ENCODE data around the gene NSD1.
"Not testable (repeated sequence)": the region's sequence is repeated elsewhere in the genome, so short reads cannot be mapped to it uniquely, and the experiment has no call there.

Gene NSD1

GRCh38 chr5:177334155-177334551, 200.6 kb downstream of the NSD1 start:
- DNase-seq, result no peak

GRCh38 chr5:177334781-177335700, 201.5 kb downstream of the NSD1 start:
- DNase-seq, result no peak

DNA sequence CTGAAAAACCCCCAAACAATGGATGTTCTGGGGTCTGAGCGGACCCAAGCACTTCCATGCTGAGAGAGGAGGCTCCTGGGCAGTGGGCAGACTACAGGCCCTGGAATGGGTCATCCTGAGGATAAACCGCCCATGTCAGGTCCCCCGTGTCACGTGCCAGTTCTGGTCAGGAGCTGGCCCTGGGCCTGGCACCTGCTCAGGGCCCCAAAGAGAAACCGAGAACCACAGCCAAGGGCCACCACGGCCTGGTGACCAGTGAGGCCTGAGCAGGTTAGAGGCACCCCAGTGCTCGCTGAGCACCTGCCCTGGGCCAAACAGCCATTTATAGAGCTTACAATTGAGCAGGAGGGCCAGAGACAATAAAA, 202.1 kb downstream of the NSD1 start:
- DNase-seq, result no peak

DNA sequence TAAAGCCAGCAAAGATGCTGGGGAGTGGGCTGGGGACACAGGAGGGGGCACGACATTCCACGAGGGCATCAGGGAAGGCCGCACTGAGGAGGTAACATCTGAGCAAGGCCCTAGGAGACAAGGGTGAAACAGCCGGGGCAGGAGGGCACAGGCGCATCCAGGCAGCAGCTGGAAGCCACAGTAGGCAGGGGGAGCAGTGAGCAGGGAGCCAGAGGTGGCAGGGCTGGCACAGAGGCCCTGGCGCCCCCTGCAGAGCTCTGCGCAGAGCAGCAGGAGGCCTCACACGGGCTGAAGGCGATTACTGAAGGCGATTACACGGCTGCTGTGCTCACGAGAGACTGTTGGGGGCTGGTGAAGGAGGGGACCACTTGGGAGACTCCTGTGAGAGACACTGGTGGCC, 202.5 kb downstream of the NSD1 start:
- no peak for DNase-seq

GRCh38 chr5:177336603-177337494, 203.3 kb downstream of the NSD1 start:
- DNase-seq, result no peak

DNA sequence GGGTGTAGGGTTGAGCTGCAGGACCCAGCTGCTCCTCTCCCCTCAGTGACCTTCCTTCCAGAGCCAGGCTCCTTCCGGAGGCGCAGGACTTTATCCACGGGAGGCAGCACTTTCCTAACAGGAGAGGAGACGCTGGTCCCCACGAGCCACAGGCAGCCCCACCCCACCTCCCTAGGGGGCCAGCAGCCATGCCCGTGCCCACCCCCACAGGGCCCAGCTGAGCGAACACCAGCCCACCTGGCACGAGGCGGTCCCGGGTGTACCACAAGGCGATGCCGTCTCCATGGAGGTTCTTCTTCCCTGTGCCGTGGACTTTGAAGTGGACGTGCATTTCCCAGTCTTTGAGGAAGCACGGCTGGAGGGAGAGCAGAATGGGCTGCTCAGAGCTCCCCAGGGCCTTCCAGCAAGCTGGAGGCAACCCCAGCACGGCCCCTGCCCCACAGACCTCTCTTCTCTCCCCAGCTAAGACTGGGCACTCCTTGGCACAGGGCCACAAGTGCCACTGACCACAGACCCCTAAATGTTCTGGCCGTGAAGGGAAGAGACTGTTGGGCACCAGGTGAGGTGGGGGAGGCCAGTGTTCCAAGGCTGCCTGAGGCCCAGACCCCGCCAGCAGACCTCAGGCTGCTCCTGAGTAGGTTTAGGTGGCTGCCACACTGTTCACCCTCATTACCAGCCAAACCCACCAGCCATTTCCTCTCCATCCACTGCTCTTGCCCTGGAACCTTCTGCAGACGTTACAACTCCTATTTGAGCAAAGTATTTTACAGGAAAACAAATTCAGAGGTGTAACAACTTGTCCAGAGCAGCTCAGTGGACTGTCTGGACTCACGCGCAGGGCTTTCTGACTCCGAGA, 204.9 kb downstream of the NSD1 start:
- no peak for DNase-seq

DNA sequence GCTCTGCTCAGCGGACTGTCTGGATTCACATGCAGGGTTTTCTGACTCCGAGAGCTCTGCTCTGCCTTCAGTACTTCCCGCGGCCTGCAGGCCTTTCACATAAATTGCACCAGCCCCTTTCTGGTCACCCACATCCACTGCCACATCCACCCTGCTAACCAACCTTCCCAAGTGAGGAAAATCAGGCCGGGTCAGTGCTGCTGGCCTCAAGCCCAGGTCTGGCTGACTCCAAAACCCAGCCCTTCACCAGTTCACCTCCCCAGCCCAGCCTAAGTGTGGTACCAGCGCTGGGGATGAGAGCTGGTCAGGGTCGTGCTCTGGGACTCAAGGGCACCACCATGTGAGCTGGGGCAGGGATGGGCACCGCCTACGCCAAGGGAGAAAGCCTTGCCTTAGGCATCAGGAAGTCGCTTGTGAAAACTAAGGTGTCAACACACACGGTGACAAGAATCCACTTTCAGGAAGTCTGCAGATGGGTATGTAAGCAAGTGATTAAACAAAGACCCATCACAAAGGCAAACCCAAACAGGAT, 205.6 kb downstream of the NSD1 start:
- no peak for DNase-seq

DNA sequence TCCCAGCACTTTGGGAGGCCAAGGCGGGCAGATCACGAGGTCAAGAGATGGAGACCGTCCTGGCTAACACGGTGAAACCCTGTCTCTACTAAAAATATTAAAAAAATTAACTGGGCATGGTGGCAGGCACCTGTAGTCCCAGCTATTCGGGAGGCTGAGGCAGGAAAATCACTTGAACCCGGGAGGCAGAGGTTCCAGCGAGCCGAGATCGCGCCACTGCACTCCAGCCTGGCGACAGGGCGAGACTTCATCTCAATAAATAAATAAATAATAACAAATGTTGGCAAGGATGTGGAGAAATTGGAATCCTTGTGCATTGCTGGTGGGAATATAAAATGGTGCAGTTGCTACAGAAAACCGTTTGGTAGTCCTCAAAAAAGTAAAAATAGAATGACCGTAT, 209.4 kb downstream of the NSD1 start:
- not testable (repeated sequence) for DNase-seq

- no peak for DNase-seq
These were observed 210.2 kb downstream of the NSD1 start for GRCh38 chr5:177343777-177344176.

GRCh38 chr5:177344891-177345290, 211.3 kb downstream of the NSD1 start:
- no peak for DNase-seq

DNA sequence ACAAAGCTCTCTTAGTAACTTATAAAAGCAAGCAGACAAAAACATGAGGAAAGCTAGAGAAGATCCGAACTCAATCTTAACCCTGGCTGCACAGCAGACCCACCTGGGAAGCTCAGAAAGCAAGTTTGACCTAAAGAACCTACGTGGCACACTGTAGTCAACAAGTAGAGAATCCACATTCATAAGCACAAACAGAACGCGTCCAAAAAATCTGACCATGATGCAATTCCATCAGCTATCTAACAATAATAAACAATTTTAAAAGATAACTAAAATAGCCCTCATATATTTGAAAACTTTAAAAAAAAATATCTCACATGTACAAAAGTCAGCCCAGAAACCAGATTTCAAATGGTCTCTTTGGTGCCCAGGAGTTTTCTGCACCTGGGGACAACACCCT, 213.2 kb downstream of the NSD1 start:
- no peak for DNase-seq

DNA sequence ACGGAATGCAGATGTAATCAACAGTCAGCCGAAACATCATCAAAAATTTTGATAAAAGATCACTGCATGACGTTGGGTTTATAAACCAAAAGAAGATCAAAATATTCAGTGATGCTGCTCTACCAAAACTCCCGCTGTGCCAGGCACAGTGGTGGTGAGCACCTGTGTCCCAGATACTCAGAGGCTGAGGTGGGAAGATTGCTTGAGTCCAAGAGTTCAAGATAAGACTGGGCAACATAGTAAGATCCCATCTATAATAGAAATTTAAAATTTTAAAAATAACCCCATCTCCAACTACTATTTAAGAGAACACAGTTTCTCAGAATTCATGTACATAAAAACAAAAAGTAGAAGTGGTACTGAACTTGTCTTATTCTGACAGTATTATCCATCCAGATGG, 214.1 kb downstream of the NSD1 start:
- no peak for DNase-seq

DNA sequence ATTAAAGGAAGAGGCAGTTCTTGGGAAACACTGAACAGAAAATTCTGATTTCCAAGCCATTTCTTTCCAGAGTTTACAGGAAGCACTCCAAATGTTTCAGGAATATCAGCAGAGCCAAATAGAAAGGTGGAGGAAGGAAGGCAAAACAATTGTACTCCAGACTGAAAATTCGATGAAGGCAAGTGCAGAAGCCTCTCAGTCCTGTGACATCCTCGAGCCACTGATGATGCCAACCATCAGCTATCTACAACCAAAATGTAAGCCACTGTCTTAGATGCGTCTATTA, 215.7 kb downstream of the NSD1 start:
- no peak for DNase-seq

- DNase-seq, result no peak
These were observed 216.2 kb downstream of the NSD1 start for GRCh38 chr5:177349762-177350161.

All from NCI-H1048 (cell line).